SK-MEL-5 (cell line): ENCODE measurements around the gene LAMB1. TPM values are rescaled to one million over a fixed set of nuclear protein-coding genes. Genes with fewer than 3 reads are reported as not detected.
A peak's percentile ranks its signal among the peaks of the same experiment; 100 is the strongest.

Experiments used
- DNase-seq: peaks from one replicate; pipeline ENCODE4 v3.0.0-alpha.2; 2016; ENCODE audit warnings: low read depth, low spot score
- in situ Hi-C: cut with HindIII; loops from 2 replicates; pipeline ENCODE4 v1.10.0; 2016; ENCODE audit warnings: low sequenced_read_pairs, high pct_unique_total_duplicates, low pct_unique_long_range_greater_than_20kb
- total RNA-seq: library from RNA; depleted of rRNA; stranded (reverse); fragments of >200 nt; shearing (Covaris generic); gene quantifications from 2 replicates; pipeline ENCODE4 v1.2.3, GENCODE V29; 2014

Gene LAMB1
- total RNA-seq, 1 experiment from 2014 or later = 89.0 TPM

GRCh38 chr7:108004220-108005142 lies 1.5 kb upstream of the LAMB1 start:
- in situ Hi-C loops = no loop called here
- DNase-seq = no peak

GRCh38 chr7:108003599-108003935 lies 606 bp upstream of the LAMB1 start:
- DNase-seq = no peak

GRCh38 chr7:108001764-108002725 lies 916 bp downstream of the LAMB1 start:
- DNase-seq = no peak
- in situ Hi-C loops = no loop called here

More at GRCh38 chr7:108003599-108003935, 606 bp upstream of the LAMB1 start:
- in situ Hi-C loops = no loop called here

DNA sequence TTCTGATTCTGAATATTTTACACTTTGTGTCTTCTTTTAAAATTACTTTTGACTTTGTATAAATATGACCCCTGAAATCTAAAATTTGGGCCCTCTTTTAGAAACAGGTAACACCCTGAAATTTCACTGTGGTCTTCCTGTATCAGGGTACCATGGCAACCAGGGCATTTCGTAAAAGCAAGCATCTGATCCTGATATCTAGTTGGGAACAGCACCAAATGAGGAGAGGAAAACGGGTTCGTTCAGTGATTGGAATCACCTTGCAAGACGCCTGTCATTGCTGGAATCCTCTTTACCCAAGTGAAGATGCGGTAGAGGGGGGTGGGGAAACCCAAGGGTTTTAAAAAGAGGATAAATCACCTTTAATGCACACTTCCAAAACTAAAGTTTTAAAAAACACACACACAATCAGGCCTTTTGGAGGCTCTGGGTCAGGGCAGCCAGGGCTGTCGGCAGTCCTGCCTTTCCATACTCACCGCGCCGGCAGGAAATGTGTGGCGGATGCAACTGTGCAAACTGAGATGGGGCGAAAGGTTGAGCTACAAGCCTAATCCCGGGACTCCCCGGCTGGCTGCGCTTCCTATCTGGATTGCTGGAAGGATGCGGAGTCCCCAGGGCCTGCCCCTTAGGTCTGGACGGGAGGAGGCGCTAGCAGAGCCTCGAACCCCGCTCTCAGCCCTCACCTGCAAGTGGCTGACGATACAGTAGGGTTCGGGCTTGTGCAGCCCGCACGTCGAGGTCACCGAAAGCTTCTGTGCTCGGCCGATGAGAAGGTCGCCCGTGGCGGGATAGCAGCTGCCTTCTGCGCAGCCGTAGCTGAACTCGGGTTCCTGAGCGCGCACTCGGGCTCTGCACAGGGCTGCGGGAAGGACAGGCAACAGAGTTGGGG lies 1.8 kb downstream of the LAMB1 start:
- DNase-seq = no peak
- in situ Hi-C loops = no loop called here

DNA sequence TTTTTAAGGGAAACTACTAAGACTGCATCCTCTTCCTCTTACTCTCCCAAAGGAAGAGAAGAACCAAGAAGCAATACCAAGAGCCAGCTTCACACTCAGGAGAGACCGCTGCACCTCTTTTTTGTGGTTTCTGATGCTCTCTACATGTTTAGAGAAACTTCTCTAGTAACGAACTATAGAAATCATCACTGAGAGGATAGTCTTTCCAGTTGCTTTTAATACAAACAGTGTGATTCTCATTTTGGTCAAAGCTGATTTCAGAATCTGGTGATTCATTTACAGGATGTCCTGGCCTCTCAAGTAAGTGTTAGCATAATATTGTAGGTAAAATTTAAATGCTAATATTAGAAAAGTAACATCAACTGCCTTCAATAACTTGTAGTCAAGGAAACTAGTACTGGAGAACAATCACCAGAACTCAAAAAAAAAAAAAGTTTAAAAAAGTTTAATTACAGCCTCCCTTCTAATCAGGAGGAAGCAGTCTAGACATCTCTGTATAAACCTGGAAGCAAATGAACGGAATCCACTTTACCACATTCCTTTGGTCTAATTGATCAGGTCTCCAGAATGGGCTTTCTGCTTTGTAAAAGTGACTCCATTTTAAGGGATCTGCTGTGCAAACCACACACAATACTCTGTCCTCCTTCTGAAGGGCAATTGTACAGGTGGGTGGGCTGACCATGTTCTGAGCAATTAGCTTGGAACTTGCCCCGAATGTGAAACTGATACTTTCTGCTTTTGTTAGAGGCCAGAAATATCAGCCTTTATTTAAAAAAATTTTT lies 3.0 kb downstream of the LAMB1 start:
- in situ Hi-C loops = no loop called here

GRCh38 chr7:107998660-107999480 lies 4.1 kb downstream of the LAMB1 start:
- in situ Hi-C loops = no loop called here
- DNase-seq = no peak

More for the DNA sequence above, 3.0 kb downstream of the LAMB1 start:
- no peak for DNase-seq

GRCh38 chr7:107998150-107998549 lies 4.8 kb downstream of the LAMB1 start:
- DNase-seq = no peak
- in situ Hi-C loops = no loop called here

DNA sequence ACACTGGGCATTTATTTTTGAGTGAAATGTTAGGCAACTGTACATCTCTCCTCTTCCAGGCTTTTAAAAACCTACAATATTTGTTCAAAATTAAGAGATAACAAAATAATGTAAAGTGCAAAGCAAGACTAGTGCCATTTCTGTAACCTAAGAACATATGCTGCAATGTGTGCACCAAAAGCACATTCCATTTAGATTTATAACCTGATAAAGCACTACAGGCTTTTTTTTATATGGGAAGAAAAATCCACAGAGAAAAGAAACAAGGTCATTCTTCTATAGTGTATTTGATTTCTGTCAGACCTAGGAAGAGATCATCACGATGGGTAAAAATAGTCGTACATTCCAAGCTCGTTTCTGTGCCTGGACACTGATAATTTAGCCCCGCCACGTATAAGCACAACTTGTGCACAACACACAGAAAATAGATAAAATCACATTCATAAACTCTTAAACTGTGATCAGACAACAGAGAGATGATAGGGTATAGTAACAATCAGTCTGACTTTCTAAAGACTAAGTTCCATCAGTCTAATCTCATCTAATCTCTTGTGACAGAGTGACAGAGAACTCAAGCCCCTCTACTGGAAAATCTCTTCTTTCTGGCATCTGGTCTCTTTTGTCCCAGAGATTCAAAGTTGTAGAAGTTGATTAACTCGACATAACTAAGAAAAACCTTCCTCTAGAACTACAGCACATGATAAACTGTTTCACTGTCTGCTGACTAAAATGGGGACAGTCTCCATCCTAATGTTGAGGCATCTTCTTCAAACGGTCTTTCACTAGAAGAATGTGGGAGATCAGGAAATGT lies 6.7 kb downstream of the LAMB1 start:
- no peak for DNase-seq
- in situ Hi-C loops = no loop called here

DNA sequence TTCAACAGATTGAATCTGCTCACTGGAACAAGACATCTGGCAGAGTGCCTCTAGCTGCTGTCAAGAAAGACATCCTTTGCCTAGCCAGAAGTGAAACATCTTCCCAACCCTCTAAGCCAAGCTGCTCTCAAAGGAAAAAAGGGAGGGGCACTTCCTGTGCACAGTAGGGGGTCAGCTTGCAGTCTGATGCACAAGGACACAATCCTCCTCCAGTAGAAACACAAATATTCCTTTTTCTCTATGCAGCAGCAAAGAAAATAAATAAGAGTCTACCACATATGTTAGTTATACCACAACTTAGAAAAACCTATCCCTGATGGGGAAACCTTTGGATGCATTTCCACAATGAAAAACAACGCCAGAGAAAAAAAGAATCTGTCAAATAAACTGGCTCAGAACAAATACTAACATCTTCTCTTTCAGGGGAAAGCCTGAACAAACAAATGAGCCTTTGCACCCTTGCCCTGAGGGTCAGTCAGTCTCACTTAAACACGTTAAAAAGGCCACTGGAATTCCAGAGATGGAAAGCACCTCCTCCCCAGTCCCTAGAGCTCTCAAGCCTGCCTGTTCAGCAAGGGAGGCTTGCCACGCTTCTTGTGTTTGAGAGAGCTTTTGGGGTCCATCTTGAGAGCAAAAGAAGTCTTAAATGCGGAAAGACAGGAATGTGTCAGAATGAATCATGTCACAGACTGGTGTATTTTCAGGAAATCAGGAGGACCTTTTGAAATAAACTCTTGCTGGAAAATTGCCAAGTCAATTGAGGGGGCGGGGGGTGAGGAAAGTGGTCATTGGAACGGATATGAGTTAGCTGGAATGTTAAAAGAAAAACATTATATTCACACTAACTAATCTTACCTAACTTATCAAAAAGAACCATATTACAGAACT lies 7.5 kb downstream of the LAMB1 start:
- in situ Hi-C loops = no loop called here
- peak; percentile 94 for DNase-seq

DNA sequence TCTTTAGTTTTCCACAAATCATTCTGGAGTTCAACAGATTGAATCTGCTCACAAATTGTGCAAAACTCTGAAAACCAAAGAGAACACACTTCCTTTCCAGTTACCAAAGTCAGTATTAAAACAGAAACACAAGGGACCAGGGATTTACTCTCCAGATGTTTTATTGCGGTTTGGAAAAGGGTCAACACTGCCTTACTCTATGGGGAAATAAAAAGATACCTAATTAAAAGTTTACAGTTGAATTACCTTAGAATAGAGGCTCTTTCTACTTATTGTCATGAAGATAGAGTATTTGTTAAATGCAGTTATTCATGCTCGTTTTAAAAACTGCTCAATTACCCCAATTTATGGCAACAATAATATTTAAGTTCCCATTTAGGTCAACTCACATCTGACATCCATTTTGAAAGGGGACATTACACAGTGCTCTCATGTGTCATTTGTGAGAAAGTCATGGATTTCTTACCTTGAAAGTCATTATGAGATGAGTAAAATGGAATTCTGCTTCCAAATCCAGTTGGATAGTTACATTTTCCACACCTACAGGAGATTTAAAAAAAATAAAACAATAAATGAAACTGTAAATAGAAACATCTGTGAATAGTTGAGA lies 8.4 kb downstream of the LAMB1 start:
- DNase-seq = no peak

GRCh38 chr7:107993891-107994291 lies 9.1 kb downstream of the LAMB1 start:
- in situ Hi-C loops = no loop called here
- DNase-seq = peak; percentile 68

More for the DNA sequence above, 8.4 kb downstream of the LAMB1 start:
- in situ Hi-C loops = no loop called here

DNA sequence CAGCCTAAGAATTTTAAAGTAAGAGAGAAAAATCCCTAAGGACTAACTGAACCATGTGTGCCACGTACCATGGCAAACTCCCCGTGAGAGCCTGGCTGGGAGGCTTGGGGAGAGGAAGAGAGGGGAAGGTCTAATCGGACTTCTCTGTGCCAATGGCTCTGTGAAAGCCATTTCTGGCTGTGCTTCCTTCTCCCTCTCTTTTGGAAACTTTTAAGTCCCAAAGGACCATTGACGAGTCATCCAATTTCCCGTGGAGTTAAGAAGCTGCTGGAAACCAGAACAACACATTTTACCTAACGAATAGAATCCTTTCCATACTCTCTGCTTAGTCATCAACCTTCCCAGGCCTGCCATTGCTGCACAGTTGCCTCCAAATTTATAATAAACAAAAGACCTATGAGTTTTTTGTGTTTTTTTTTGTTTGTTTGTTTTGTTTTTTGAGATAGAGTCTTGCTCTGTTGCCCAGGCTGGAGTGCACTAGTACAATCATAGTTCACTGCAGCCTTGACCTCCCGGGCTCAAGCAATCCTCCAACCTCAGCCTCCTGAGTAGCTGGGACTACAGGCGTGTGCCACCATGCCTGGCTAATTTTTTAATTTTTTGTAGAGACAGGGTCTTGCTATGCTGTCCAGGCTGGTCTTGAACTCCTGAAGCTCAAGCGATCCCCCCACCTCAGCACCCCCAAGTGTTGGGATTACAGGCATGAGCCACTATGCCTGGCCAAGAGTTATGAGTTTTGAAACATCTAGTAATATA lies 13.2 kb downstream of the LAMB1 start:
- in situ Hi-C loops = no loop called here
- no peak for DNase-seq

DNA sequence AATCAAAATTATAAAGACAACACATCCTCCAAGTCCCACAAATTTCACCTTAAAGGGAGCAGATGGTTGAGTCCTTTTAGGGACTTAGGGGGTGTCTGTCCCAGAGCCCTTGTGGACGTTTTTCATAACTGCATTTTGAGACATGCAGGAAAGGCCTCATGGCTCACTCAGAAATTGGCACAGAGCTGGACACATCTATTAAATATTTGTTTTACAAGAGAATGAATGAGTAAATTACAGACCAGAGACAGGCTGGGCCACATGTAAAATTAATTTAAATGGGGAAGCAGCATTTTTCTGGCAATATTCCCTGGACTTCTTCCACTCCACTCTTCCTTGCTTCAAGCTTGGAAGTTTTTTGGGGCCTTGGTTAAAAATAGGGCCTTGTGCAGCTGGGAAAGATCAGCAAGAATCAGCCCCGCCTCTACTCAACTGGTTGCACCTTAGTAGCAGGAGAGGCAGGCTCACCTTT lies 20.0 kb downstream of the LAMB1 start:
- in situ Hi-C loops = no loop called here
- peak; percentile 39 for DNase-seq
